NCI-H2227 (cell line): ENCODE measurements around the gene TTC22.

Experiments used
- DNase-seq: peaks from one replicate; lab custom pipeline; 2025; ENCODE audit not compliant: unreplicated experiment; lab: John Stamatoyannopoulos, UW

Gene TTC22

GRCh38 chr1:54808443-54809207 lies 7.5 kb upstream of the TTC22 start:
- no peak for DNase-seq

DNA sequence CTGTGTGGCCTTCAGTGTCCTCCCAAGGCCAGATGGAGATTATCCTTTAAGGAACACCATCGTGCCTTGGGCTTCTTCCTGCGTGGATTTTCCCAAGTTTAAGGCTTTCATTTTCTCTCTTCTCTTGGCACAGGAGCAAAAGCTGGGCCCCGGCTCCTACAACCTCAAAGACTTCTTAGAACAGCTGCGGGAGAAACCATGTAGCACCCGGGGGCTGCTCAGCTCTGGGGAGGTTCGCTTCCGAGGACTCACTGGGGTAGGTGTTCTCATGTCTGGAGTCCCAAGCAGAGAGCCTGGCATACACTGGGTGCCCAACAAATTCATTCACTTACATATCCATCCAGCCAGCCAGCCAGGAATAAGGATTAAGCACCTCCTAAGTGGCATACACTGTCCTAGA lies 6.6 kb upstream of the TTC22 start:
- DNase-seq, result no peak

GRCh38 chr1:54806931-54807611 lies 5.9 kb upstream of the TTC22 start:
- DNase-seq, result no peak

GRCh38 chr1:54805981-54806381 lies 4.9 kb upstream of the TTC22 start:
- no peak for DNase-seq

DNA sequence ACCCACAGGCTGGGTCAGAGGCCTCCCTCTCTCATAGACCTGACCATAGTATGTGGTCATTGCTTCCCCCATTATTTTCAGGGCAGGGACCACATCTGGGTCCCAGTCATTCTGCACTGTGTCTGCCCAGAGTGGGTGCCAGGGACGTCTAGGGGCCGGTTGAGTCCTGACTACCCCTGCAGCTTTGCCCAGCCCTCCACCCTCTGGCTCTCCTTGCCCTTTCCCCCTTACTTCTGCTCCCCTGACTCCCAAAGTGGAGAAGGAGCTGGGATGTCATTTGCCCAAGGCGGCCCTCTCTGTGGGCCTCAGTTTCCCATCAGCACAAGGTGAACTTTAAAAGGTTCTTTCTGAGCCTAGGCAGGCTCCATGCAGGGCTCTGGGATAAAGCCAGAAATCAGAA lies 4.3 kb upstream of the TTC22 start:
- DNase-seq, result no peak

- DNase-seq, result no peak
These were observed 3.5 kb upstream of the TTC22 start for GRCh38 chr1:54804471-54805132.

DNA sequence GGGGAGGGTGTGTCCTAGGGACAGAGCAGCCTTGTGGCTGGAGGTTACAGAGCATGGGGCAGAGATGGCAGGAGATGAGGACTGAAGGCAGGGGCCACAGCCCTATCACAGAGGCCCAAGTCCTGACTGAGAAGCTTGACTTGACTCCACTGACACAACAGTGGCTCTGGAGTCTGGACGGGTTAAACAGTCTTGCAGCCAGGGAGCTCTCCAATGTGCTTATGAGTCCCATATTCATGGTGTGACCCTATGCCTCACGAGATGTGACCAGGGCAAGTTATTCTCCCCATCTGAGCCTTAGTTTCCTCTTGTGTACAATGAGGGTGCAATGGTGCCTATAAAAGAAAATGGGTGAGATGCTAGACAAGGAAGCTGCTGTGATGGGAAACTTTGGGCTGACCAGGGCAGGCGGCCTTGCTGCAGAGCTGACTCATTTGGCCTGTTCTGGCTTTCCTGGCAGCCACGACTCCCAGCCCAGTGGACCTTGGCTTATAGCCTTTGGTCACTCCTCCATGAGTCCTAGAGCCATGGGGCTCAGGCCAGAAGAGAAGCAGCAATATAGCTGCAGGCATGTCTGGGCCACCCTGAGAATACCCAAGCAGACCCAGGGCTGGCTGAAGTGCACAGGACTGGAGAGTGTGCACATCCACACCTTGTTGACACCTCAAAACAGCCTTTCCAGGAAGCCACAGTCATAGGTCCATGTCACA lies 2.8 kb upstream of the TTC22 start:
- no peak for DNase-seq

- DNase-seq, result no peak
These were observed 853 bp downstream of the TTC22 start for GRCh38 chr1:54800041-54800898.

DNA sequence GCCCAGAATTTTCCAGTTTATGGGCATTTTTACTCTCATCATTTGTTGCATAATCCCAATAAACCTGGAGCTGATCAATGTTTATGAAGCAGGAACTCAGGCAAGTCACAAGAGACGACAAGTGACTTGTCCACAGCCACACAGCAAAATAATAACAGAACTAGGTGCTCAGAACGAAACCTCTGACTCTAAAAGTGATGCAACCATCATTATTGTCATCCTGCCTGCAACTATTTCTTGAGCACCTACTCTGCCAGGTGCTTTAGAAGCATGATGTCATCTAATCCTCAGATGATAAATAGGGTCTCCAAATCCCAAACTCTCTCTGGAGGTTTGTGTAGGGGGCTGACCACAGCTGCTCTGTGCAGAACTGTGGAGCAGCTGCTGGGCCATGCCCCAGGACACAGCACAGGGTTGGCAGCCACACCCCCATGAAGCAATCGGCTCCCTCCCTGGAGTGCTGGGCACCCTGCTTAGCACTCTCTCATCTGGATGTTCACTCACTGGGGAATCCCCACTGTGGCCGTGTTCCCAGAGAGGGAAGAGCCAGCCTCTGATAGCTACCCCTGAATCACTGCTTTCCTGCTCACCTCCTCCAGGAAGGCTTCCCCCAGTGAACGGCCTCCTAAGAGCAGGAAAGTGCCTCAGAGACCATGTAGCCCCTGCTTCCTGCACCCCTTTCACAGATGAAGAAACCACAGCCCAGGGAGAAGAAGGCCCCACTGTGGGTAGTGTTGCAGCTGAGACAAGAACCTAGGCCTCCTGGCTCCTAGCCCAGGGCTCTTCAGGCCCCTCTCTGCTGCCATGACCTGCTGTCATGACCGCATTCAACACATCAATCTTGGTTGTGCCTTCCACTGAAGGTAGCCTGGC lies 2.1 kb downstream of the TTC22 start:
- no peak for DNase-seq

DNA sequence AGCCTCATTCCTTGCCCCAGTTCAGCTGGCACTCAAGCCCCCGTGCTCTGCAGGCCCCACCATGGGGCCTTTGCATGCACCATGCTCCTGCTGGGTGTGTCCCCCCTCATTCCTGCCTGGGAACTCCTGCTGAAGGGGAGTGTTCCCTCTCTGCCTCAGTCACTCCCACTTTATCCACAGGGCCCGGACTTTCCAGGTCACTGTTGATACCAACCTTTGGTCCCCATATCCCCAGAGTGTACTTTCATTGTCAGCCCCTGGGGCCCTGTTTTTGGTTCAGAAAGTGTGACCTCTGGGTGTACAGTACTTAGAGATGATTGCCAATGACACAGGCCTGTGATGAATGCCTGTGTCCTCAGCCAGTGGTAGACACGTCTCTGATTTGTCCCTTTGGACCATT lies 2.9 kb downstream of the TTC22 start:
- DNase-seq, result no peak

GRCh38 chr1:54796902-54797301 lies 4.2 kb downstream of the TTC22 start:
- no peak for DNase-seq

DNA sequence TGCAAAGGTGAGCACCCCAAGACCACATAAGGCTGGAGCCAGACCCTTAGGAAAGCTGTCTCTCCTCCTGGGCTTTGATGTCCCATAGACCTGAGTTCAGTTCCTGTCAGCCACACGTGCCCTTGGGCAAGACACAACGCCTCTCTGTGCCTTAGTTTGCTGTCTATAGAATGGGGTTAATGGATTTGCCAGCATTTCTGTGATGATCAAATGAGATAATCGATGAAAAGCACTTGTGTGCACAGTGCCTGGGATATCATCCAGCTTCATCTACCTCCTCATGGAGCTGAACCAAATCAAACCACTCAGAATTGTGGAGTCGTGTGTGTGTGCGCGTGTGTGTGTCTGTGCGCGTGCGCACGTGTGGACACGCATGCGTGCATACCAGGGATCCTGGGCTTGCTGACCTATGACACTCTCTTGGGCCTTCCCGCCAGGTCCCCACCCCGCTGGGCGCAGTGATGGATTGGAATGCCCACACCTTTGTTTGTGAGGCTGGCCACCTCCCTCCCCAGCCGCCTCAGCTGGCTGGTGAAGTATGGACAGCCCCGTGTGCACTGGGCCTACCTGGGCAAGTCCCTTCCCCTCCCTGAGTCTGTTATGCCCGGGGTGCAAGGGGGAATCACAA lies 5.2 kb downstream of the TTC22 start:
- no peak for DNase-seq

DNA sequence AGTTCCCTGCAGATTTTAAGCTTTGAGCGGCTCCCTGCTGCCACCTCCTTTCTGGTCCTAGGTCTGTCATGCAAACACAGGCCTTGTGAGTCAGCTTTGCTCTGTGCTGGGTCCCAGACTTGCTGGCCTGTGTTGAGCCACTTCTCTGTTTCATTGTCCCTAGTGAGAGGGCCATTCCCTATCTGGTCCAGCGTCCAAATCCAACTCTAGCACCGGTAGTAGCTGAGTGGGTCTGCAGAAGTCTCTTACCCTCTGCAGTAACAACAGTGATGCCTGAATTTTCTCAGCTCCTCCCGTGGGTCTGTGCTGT lies 5.8 kb downstream of the TTC22 start:
- no peak for DNase-seq

GRCh38 chr1:54794451-54795355 lies 6.4 kb downstream of the TTC22 start:
- peak; percentile 14 for DNase-seq

GRCh38 chr1:54792686-54793282 lies 8.3 kb downstream of the TTC22 start:
- peak; percentile 48 for DNase-seq

GRCh38 chr1:54791880-54792522 lies 9.1 kb downstream of the TTC22 start:
- peak; percentile 27 for DNase-seq

DNA sequence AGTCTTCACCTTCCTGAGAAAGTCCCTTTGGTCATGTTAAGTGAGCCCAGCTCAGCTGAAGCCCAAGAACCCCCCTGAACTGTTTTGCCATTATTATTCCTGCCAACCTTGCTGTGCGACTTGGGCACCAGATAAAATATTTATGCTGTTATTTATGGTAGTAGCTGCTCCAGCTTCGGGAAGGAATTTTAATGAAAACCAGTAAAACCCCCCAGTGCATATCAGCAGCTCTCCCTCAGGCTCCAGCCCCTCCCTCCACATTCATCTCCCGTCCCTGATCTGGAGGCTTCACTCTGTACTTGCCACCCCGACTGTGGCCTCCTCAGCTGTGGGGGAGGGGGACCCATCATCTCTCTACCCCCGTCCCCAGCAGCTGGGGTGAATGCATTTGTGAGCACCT lies 12.7 kb downstream of the TTC22 start:
- DNase-seq, result no peak
